Glutamatergic neuron (in vitro differentiated cells): Measurements from ENCODE around the gene PIR. TPM values are rescaled to one million over a fixed set of nuclear protein-coding genes. Genes with fewer than 3 reads are reported as not detected.

Experiments
- DNase-seq: peaks from one replicate; pipeline ENCODE4 v3.0.0; 2022
- H3K27ac Mint-ChIP-seq: one replicate; pipeline ENCODE4 v1.8.0; 2020; ENCODE audit warnings: mild to moderate bottlenecking, mixed read lengths, inconsistent platforms; ENCODE audit not compliant: unreplicated experiment
- H3K27me3 Mint-ChIP-seq: one replicate; pipeline ENCODE4 v1.8.0; 2020; ENCODE audit warnings: mild to moderate bottlenecking, moderate library complexity, mixed read lengths, inconsistent platforms; ENCODE audit not compliant: unreplicated experiment
- H3K36me3 Mint-ChIP-seq: one replicate; pipeline ENCODE4 v1.8.0; 2020; ENCODE audit warnings: mild to moderate bottlenecking, mixed read lengths, inconsistent platforms; ENCODE audit not compliant: unreplicated experiment
- H3K4me1 Mint-ChIP-seq: one replicate; pipeline ENCODE4 v1.8.0; 2020; ENCODE audit warnings: mild to moderate bottlenecking, low read depth, mixed read lengths, inconsistent platforms; ENCODE audit not compliant: unreplicated experiment
- H3K4me3 Mint-ChIP-seq: one replicate; pipeline ENCODE4 v1.8.0; 2020; ENCODE audit warnings: mild to moderate bottlenecking, mixed read lengths, inconsistent platforms; ENCODE audit not compliant: unreplicated experiment
- H3K9me3 Mint-ChIP-seq: one replicate; pipeline ENCODE4 v1.8.0; 2020; ENCODE audit warnings: mild to moderate bottlenecking, moderate library complexity, mixed read lengths, inconsistent platforms; ENCODE audit not compliant: unreplicated experiment
- total RNA-seq: library from RNA; stranded (reverse); fragmentation: NEBNext Ultra II Directional; extraction: Animal tissue kit (Norgen Biotek cat#: 25700); gene quantifications from one replicate; pipeline ENCODE4 v1.2.1, GENCODE V29; 2021; ENCODE audit not compliant: unreplicated experiment
- TF ChIP-seq, protein P1 (sequence below): fragments of 200-600 bp; sonication (generic); IDR thresholded peaks from one replicate; pipeline ENCODE4 v1.5.0; 2021; ENCODE audit not compliant: partially characterized antibody, unreplicated experiment

PIR gene
- total RNA-seq, 1 donor from 2014 or later: 2.6 TPM

DNA sequence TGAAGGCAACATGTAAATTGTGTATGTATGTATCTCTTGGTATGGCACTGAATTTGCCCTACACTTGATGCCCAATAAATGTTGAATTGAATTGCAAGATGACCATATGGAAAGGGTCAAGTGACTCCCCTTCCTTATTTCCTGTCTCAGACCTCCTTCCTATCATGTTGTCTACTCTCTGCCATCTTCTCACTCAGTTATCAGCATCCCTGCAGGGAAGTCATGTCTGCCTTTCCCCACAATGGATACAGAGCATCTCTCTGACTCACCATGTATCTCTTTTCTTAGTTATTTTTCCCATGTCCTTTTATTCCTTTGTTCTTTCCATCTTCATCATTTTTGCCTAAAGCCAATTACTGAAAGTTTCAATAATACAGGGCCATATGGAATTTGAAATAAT lies 30.0 kb upstream of the PIR start:
- TF ChIP-seq, protein P1, sequence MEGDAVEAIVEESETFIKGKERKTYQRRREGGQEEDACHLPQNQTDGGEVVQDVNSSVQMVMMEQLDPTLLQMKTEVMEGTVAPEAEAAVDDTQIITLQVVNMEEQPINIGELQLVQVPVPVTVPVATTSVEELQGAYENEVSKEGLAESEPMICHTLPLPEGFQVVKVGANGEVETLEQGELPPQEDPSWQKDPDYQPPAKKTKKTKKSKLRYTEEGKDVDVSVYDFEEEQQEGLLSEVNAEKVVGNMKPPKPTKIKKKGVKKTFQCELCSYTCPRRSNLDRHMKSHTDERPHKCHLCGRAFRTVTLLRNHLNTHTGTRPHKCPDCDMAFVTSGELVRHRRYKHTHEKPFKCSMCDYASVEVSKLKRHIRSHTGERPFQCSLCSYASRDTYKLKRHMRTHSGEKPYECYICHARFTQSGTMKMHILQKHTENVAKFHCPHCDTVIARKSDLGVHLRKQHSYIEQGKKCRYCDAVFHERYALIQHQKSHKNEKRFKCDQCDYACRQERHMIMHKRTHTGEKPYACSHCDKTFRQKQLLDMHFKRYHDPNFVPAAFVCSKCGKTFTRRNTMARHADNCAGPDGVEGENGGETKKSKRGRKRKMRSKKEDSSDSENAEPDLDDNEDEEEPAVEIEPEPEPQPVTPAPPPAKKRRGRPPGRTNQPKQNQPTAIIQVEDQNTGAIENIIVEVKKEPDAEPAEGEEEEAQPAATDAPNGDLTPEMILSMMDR: no peak
- no peak overlapping the region for H3K4me3 Mint-ChIP-seq
- no peaks in the 10 kb centered on the region for H3K4me1 Mint-ChIP-seq
- H3K9me3 Mint-ChIP-seq: no peaks in the 10 kb centered on the region
- no peak overlapping the region for H3K27ac Mint-ChIP-seq
- DNase-seq: no peak
- no peaks in the 10 kb centered on the region for H3K36me3 Mint-ChIP-seq
- H3K27me3 Mint-ChIP-seq: peaks cover 1% of the 10 kb centered on the region

DNA sequence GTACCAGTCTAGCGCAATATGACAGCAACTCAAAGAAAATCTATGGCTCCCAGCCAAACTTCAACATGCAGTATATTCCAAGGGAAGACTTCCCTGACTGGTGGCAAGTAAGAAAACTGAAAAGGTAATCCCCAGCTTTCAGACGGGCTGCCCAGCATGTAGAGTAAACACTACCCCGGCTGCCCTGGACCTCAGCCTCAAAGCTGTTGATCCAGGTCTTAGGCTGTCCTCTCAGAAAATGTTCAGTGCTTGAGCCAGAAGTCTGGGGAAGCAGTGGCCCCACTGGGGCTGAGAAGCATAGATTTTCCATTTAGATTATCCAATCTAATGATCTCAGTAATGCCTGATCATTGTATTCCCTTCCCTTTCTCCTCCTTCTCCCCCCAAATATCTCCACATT lies 29.3 kb upstream of the PIR start:
- peaks cover 1% of the 10 kb centered on the region for H3K27me3 Mint-ChIP-seq

DNA sequence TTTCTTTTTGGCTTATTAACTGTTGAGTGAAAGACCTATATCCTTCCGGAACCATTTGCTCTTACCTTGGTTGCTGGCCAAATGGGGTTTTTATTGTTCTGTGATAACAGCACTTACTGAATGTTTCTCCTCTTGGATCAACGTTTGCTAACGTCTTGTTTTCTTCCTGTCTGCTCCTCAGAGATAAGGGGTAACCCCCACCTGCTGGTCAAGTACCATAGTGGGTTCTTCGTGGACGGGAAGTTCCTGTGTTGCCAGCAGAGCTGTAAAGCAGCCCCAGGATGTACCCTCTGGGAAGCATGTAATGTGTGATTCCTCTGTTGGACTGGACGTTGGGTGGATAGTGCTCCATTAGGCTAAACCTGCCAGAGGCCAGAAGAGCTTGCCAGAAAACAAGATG lies 22.8 kb upstream of the PIR start:
- no peak overlapping the region for H3K27ac Mint-ChIP-seq
- H3K4me1 Mint-ChIP-seq: no peaks in the 10 kb centered on the region
- peaks cover 1% of the 10 kb centered on the region for H3K27me3 Mint-ChIP-seq
- DNase-seq: no peak
- no peaks in the 10 kb centered on the region for H3K9me3 Mint-ChIP-seq
- H3K4me3 Mint-ChIP-seq: no peak overlapping the region
- TF ChIP-seq, protein P1: no peak
- H3K36me3 Mint-ChIP-seq: no peaks in the 10 kb centered on the region

More for the DNA sequence above, 29.3 kb upstream of the PIR start:
- H3K4me1 Mint-ChIP-seq: no peaks in the 10 kb centered on the region
- no peak overlapping the region for H3K27ac Mint-ChIP-seq
- H3K9me3 Mint-ChIP-seq: no peaks in the 10 kb centered on the region
- H3K36me3 Mint-ChIP-seq: no peaks in the 10 kb centered on the region
- no peak for DNase-seq
- TF ChIP-seq, protein P1: no peak
- no peak overlapping the region for H3K4me3 Mint-ChIP-seq

DNA sequence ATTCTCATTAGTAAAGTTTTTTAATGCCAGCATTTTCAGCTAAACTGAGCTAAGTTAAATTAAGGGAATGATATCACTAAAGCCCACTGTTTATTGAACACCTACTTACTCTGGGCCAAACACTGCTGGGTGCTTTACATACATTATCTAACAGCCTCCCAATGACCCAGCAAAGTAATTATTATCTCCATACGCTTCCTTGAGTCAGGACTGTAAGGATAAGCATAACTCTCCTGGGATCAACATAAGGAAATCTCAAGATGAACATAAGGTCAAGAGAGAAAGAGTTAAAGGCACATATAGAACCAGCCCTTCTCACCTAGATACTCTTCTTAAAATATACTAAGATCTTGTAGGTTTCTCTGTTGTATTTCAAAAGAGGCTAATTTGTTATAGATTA lies 21.1 kb upstream of the PIR start:
- Mint-ChIP-seq H3K4me1 (no peaks in the 10 kb centered on the region), H3K27me3 (peaks cover 1% of the 10 kb centered on the region), H3K9me3 (no peaks in the 10 kb centered on the region), H3K27ac (no peak overlapping the region), H3K36me3 (no peaks in the 10 kb centered on the region), H3K4me3 (no peak overlapping the region)
- TF ChIP-seq, protein P1: no peak
- DNase-seq: no peak

DNA sequence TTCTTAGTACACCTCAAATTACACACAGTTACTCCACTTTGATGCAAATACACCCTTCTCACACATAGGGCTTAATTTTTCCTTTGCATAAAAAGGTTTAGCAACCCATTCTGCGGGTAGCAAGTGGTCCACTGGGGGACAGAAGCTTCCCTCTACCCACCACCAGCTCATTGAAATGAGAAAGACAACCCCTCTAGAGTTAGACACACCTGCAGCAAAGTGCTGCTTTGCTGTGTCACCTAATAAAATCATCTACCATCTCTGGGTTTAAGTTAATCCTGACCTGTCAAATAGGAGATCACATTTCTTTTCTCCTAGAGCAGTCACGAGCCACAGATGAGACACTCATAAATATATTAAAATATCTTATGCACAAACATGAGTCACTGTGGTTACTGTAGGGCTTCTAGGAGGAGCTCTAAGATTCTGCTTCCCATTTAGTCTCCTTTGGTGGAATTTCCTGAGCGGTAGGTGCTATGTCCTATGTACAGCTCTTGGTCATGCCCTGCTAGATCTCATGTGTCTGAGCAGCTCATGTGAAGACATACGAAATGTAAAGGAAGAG lies 19.4 kb upstream of the PIR start:
- Mint-ChIP-seq H3K9me3 (no peaks in the 10 kb centered on the region), H3K36me3 (no peaks in the 10 kb centered on the region), H3K4me1 (no peaks in the 10 kb centered on the region), H3K4me3 (no peak overlapping the region), H3K27me3 (no peaks in the 10 kb centered on the region), H3K27ac (no peak overlapping the region)
- TF ChIP-seq, protein P1: no peak
- no peak for DNase-seq
